ENCODE measurements around the gene FEZF2.

The FEZF2 gene

GRCh38 chr3:62372621-62373041 is 719 bp downstream of the FEZF2 start:
- no peak for DNase-seq (ENCODE audit: low spot score)

GRCh38 chr3:62371720-62372591 is 1.4 kb downstream of the FEZF2 start:
- DNase-seq (ENCODE audit: low spot score), result no peak

GRCh38 chr3:62370858-62371719 is 2.3 kb downstream of the FEZF2 start:
- no peak for DNase-seq (ENCODE audit: low spot score)

- no peak for DNase-seq (ENCODE audit: low spot score)
Observed at GRCh38 chr3:62370112-62370857, 3.1 kb downstream of the FEZF2 start.

GRCh38 chr3:62369476-62369743 is 3.9 kb downstream of the FEZF2 start:
- no peak for DNase-seq (ENCODE audit: low spot score)

GRCh38 chr3:62368705-62369475 is 4.5 kb downstream of the FEZF2 start:
- DNase-seq (ENCODE audit: low spot score), result no peak

- DNase-seq (ENCODE audit: low spot score), result no peak
Observed at GRCh38 chr3:62368290-62368704, 5.1 kb downstream of the FEZF2 start.

- DNase-seq (ENCODE audit: low spot score), result no peak
Observed at GRCh38 chr3:62367763-62368195, 5.6 kb downstream of the FEZF2 start.

- DNase-seq (ENCODE audit: low spot score), result no peak
Observed at GRCh38 chr3:62366126-62366484, 7.2 kb downstream of the FEZF2 start.

- DNase-seq (ENCODE audit: low spot score), result no peak
Observed at GRCh38 chr3:62365391-62366125, 7.8 kb downstream of the FEZF2 start.

GRCh38 chr3:62364191-62364590 is 9.2 kb downstream of the FEZF2 start:
- no peak for DNase-seq (ENCODE audit: low spot score)

- no peak for DNase-seq (ENCODE audit: low spot score)
Observed at GRCh38 chr3:62363275-62363674, 10.1 kb downstream of the FEZF2 start.

GRCh38 chr3:62361824-62362223 is 11.5 kb downstream of the FEZF2 start:
- DNase-seq (ENCODE audit: low spot score), result no peak

GRCh38 chr3:62361261-62361660 is 12.1 kb downstream of the FEZF2 start:
- no peak for DNase-seq (ENCODE audit: low spot score)

- DNase-seq (ENCODE audit: low spot score), result no peak
Observed at GRCh38 chr3:62359531-62359930, 13.8 kb downstream of the FEZF2 start.

- no peak for DNase-seq (ENCODE audit: low spot score)
Observed at GRCh38 chr3:62356356-62356755, 17.0 kb downstream of the FEZF2 start.

GRCh38 chr3:62355703-62356102 is 17.6 kb downstream of the FEZF2 start:
- DNase-seq (ENCODE audit: low spot score), result no peak

- DNase-seq (ENCODE audit: low spot score), result no peak
Observed at GRCh38 chr3:62343755-62344154, 29.6 kb downstream of the FEZF2 start.

GRCh38 chr3:62335196-62335595 is 38.2 kb downstream of the FEZF2 start:
- no peak for DNase-seq (ENCODE audit: low spot score)

- DNase-seq (ENCODE audit: low spot score), result no peak
Observed at GRCh38 chr3:62332835-62333244, 40.5 kb downstream of the FEZF2 start.

GRCh38 chr3:62332017-62332416 is 41.3 kb downstream of the FEZF2 start:
- no peak for DNase-seq (ENCODE audit: low spot score)
